ENCODE results near the gene TAPBP. TPM values are rescaled to one million over a fixed set of nuclear protein-coding genes. Genes with fewer than 3 reads are reported as not detected.

Gene TAPBP
- total and polyA plus RNA-seq, 9 of the 15 experiments (the other 6 are each of a cell fraction or from before 2014, with no cell fraction given) = 5.6 to 74.0 (median 22.3) TPM

DNA sequence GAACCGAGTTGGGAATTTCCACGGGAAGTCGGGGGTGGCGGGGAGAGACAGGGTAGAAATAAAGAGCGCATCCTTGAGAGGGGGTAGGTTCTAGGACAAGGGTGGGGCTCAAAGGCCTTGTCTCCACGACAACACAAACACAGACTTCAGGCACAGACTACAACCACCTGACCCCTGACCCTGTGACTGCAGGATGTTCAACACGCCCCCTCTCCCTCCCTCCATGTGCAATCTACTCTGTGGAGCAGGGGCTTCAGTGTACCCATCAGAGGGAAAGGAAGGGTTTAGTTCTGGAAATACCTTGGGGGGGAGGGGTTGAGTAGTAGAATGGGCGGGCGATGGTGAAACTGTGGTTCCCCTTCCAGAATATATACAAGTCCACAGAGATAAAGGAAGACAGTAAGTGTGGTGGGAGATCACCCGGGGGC is 651 bp upstream of the TAPBP start (continued):
- TF ChIP-seq JUN (IDR thresholded peaks at IDR 0.05; ENCODE audit: borderline replicate concordance, low read depth, low read length) (no peak; the same call in 1 of the 2 replicates), JUN (CRISPR knock-in tag; IDR thresholded peaks at IDR 0.05; ENCODE audit: borderline replicate concordance) (no peak), RAD51 (IDR thresholded peaks at IDR 0.05; ENCODE audit: borderline replicate concordance, low read depth) (peak; percentile 68; the same call in 1 of the 2 replicates), ELF4 (CRISPR knock-in tag; IDR thresholded peaks at IDR 0.05) (no peak), NR1H2 (CRISPR knock-in tag; IDR thresholded peaks at IDR 0.05) (no peak), ZNF12 (CRISPR knock-in tag; IDR thresholded peaks at IDR 0.05) (no peak), GABPB2 (CRISPR knock-in tag; conservative IDR thresholded peaks at IDR 0.05) (no peak), CBX5 (IDR thresholded peaks at IDR 0.05; ENCODE audit: borderline replicate concordance, low read depth) (no peak), TSC22D4 (tag; IDR thresholded peaks at IDR 0.05) (no peak), NR4A1 (CRISPR knock-in tag; IDR thresholded peaks at IDR 0.05) (no peak), NR4A1 (tag; IDR thresholded peaks at IDR 0.05) (no peak), MIER1 (IDR thresholded peaks at IDR 0.05; ENCODE audit: low read depth) (no peak), ETV6 (IDR thresholded peaks at IDR 0.05; ENCODE audit: borderline replicate concordance in 1 of 2, low read depth in 2 of 2, low read length in 1 of 2) (no peak), ETV6 (CRISPR knock-in tag; IDR thresholded peaks at IDR 0.05; ENCODE audit: borderline replicate concordance) (no peak), ZC3H4 (CRISPR knock-in tag; IDR thresholded peaks at IDR 0.05; ENCODE audit: borderline replicate concordance) (no peak), ZNF224 (CRISPR knock-in tag; IDR thresholded peaks at IDR 0.05) (no peak), CHD2 (IDR thresholded peaks at IDR 0.05; ENCODE audit: low read depth, low read length) (peak; percentile 44; the same call in 1 of the 2 replicates), MCM7 (IDR thresholded peaks at IDR 0.05) (no peak), ZNF699 (CRISPR knock-in tag; IDR thresholded peaks at IDR 0.05; ENCODE audit: insufficient replicate concordance) (no peak), GATA2 (CRISPR knock-in tag; IDR thresholded peaks at IDR 0.05) (no peak), ZNF324 (CRISPR knock-in tag; IDR thresholded peaks at IDR 0.05) (no peak), SMARCB1 (IDR thresholded peaks at IDR 0.05; ENCODE audit: insufficient read length, low read depth) (no peak), KLF6 (CRISPR knock-in tag; IDR thresholded peaks at IDR 0.05; ENCODE audit: borderline replicate concordance) (no peak)
- TF ChIP-seq, protein P1, sequence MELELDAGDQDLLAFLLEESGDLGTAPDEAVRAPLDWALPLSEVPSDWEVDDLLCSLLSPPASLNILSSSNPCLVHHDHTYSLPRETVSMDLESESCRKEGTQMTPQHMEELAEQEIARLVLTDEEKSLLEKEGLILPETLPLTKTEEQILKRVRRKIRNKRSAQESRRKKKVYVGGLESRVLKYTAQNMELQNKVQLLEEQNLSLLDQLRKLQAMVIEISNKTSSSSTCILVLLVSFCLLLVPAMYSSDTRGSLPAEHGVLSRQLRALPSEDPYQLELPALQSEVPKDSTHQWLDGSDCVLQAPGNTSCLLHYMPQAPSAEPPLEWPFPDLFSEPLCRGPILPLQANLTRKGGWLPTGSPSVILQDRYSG (tag; conservative IDR thresholded peaks at IDR 0.05; ENCODE audit: low read depth) = no peak
- TF ChIP-seq, protein P2, sequence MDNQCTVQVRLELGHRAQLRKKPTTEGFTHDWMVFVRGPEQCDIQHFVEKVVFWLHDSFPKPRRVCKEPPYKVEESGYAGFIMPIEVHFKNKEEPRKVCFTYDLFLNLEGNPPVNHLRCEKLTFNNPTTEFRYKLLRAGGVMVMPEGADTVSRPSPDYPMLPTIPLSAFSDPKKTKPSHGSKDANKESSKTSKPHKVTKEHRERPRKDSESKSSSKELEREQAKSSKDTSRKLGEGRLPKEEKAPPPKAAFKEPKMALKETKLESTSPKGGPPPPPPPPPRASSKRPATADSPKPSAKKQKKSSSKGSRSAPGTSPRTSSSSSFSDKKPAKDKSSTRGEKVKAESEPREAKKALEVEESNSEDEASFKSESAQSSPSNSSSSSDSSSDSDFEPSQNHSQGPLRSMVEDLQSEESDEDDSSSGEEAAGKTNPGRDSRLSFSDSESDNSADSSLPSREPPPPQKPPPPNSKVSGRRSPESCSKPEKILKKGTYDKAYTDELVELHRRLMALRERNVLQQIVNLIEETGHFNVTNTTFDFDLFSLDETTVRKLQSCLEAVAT (IDR thresholded peaks at IDR 0.05) = no peak

Data from K562 (cell line).